Gastroesophageal sphincter (tissue), 3 donors: ENCODE results near the gene CMSS1.

Experiments
- POLR2A ChIP-seq, 2 donors: fragments of 450-650 bp; IDR thresholded peaks; one replicate each; pipeline ENCODE4 v1.6.1; 2017; ENCODE audit warnings: antibody characterized with exemption in 2 of 2, mild to moderate bottlenecking in 2 of 2, moderate library complexity in 1 of 2
- POLR2AphosphoS5 ChIP-seq: sonication (generic); formaldehyde crosslinking; IDR thresholded peaks from one replicate; pipeline ENCODE4 v1.6.1; 2017; ENCODE audit warnings: antibody characterized with exemption
- TF ChIP-seq, protein P1 (sequence below), 4 experiments: fragments of 200-600 bp in 2 of 4; fragments of 450-650 bp in 2 of 4; sonication (generic) in 1 of 4; IDR thresholded peaks; one replicate each; pipeline ENCODE4 v1.5.1; 2017 to 2019; ENCODE audit warnings: antibody characterized with exemption in 4 of 4, mild to moderate bottlenecking in 2 of 4, moderate library complexity in 2 of 4

DNA sequence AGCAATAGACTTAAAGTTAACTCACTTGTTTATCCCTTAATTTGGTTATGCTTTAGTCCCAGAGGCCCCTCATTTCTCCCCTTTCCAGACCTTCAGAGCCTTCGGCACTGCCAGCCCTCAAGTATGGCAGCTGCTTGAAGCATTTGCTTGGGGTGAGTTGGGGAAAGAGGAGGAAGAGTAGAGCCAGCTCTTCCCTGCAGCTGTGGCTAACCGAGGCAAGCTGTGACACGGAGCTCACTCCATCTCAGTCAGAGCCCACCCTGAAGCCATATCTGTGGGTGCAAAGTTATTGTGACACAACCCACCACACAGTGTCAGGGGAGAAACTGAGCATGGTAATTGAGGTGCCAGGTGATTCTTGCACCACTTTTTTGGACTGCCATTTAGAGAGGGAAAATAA is 230.6 kb downstream of the CMSS1 start:
- TF ChIP-seq POLR2A (IDR thresholded peaks at IDR 0.05) = no peak
- TF ChIP-seq, protein P1, sequence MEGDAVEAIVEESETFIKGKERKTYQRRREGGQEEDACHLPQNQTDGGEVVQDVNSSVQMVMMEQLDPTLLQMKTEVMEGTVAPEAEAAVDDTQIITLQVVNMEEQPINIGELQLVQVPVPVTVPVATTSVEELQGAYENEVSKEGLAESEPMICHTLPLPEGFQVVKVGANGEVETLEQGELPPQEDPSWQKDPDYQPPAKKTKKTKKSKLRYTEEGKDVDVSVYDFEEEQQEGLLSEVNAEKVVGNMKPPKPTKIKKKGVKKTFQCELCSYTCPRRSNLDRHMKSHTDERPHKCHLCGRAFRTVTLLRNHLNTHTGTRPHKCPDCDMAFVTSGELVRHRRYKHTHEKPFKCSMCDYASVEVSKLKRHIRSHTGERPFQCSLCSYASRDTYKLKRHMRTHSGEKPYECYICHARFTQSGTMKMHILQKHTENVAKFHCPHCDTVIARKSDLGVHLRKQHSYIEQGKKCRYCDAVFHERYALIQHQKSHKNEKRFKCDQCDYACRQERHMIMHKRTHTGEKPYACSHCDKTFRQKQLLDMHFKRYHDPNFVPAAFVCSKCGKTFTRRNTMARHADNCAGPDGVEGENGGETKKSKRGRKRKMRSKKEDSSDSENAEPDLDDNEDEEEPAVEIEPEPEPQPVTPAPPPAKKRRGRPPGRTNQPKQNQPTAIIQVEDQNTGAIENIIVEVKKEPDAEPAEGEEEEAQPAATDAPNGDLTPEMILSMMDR (IDR thresholded peaks at IDR 0.05) = no peak
- TF ChIP-seq POLR2AphosphoS5 = no peak
